GM12878 (cell line): ENCODE data around the gene ITPRIPL2. TPM values are rescaled to one million over a fixed set of nuclear protein-coding genes. Genes with fewer than 3 reads are reported as not detected.

Experiments used
- ATAC-seq: fragments of 200-7000 bp; cut with Tn5 transposase; 3 replicates; pipeline ENCODE4 v1.9.1; 2020; ENCODE audit warnings: mild to moderate bottlenecking, moderate library complexity
- BruUV-seq: library from RNA; stranded (reverse); fragments of 400-500 nt; replicated peaks from 2 replicates; lab custom pipeline; 2021; lab: Mats Ljungman, UMichigan
- CTCF ChIA-PET: fragments of 300-600 bp; sonication (Branson Sonifier 250); formaldehyde crosslinking; extraction: SDS; loops from one replicate; lab custom pipeline; 2021; ENCODE audit warnings: inconsistent platforms; lab: Yijun Ruan, JAX
- POLR2A ChIA-PET: fragments of 350-600 bp; formaldehyde crosslinking; extraction: SDS; loops from one replicate; lab custom pipeline; 2021; ENCODE audit warnings: inconsistent platforms; lab: Charles Lee
- RAD21 ChIA-PET: fragments of 300-600 bp; sonication (Branson Sonifier 250); formaldehyde crosslinking; loops from one replicate; lab custom pipeline; 2023; ENCODE audit warnings: antibody characterized with exemption; ENCODE audit not compliant: unreplicated experiment; lab: Charles Lee
- SMC1A ChIA-PET: fragments of 300-600 bp; sonication (Branson Sonifier 250); formaldehyde crosslinking; loops from one replicate; lab custom pipeline; 2023; ENCODE audit not compliant: unreplicated experiment, uncharacterized antibody; lab: Charles Lee
- DNase-seq: peaks from one replicate; pipeline ENCODE4 v3.0.0-alpha.2; 2011; ENCODE audit warnings: low read depth, low spot score
- FAIRE-seq: peaks from 3 replicates; lab custom pipeline; 2011; peaks lifted over from hg19 to GRCh38; lab: Jason Lieb, UNC
- H2AFZ ChIP-seq: 2 replicates; pipeline ENCODE4 v1.6.0; 2011; ENCODE audit warnings: low read depth, low read length, control low read depth; ENCODE audit not compliant: control insufficient read depth
- H3K27ac ChIP-seq: 2 replicates; pipeline ENCODE4 v1.5.1; 2011; ENCODE audit warnings: control low read depth; ENCODE audit not compliant: control insufficient read depth, insufficient read depth
- H3K27me3 ChIP-seq, 2 experiments: replicated peaks in 1 of 2; 2 replicates each; pipeline versions ENCODE4 v1.6.0 to v1.6.1; 2011; ENCODE audit warnings: low read length in 1 of 2; ENCODE audit not compliant: control insufficient read depth in 2 of 2, insufficient read depth in 2 of 2
- H3K36me3 ChIP-seq, 2 experiments: 2 replicates each; pipeline ENCODE4 v1.5.1; 2011; ENCODE audit warnings: low read length in 1 of 2; ENCODE audit not compliant: control insufficient read depth in 2 of 2, insufficient read depth in 2 of 2
- H3K4me1 ChIP-seq: 2 replicates; pipeline ENCODE4 v1.6.1; 2011; ENCODE audit warnings: mild to moderate bottlenecking, low read length, moderate library complexity, mixed read lengths; ENCODE audit not compliant: control insufficient read depth, insufficient read depth
- H3K4me2 ChIP-seq: 2 replicates; pipeline ENCODE4 v1.6.0; 2011; ENCODE audit warnings: control low read depth; ENCODE audit not compliant: control insufficient read depth, insufficient read depth
- H3K4me3 ChIP-seq: fragments of 200-600 bp; sonication (generic); 2 replicates; pipeline ENCODE4 v1.5.1; 2016
- H3K79me2 ChIP-seq: 2 replicates; pipeline ENCODE4 v1.6.0; 2011; ENCODE audit warnings: low read length; ENCODE audit not compliant: control insufficient read depth, insufficient read depth
- H3K9ac ChIP-seq: 2 replicates; pipeline ENCODE4 v1.8.0; 2011; ENCODE audit warnings: low read length, control low read depth, mixed read lengths; ENCODE audit not compliant: control insufficient read depth, insufficient read depth
- H3K9me3 ChIP-seq: replicated peaks from 3 replicates; pipeline ENCODE4 v1.5.1; 2011; ENCODE audit warnings: mild to moderate bottlenecking, low read length; ENCODE audit not compliant: control insufficient read depth, insufficient read depth
- H4K20me1 ChIP-seq: 2 replicates; pipeline ENCODE4 v1.6.0; 2011; ENCODE audit not compliant: control insufficient read depth, insufficient read depth
- POU2F2 ChIP-seq: IDR thresholded peaks from 3 replicates; pipeline ENCODE4 v1.6.1; 2011; ENCODE audit warnings: low read depth, mild to moderate bottlenecking, low read length, borderline replicate concordance
- SREBF2 ChIP-seq: IDR thresholded peaks from 2 replicates; pipeline ENCODE4 v1.6.1; 2012; ENCODE audit warnings: mild to moderate bottlenecking, low read length
- WGBS: methylation state at CpG from one replicate; pipeline ENCODE4 v1.1.6; 2016; ENCODE audit warnings: low lambda C conversion rate; ENCODE audit not compliant: insufficient replicate concordance, insufficient coverage; ENCODE audit errors: missing lambda C conversion rate; 5-methylcytosine and 5-hydroxymethylcytosine counted together
- in situ Hi-C: fragments of 300-500 bp; cut with MboI; formaldehyde crosslinking; loops from 9 replicates; pipeline ENCODE4 v1.14.3; 2018; ENCODE audit warnings: mixed read lengths
- intact Hi-C: fragments of 100-400 bp; cut with micrococcal nuclease; formaldehyde crosslinking; loops from one replicate; pipeline ENCODE4 v1.14.2; 2022; ENCODE audit not compliant: unreplicated experiment
- polyA plus RNA-seq, 11 experiments: library from polyadenylated mRNA; depleted of rRNA in 4 of 11; unstranded in 6 of 11; stranded (reverse) in 5 of 11; fragments of >200 nt; fragmentation: Nextera tagmentation in 4 of 11; fragmentation: Illumina TruSeq in 1 of 11; extraction: Ambion mirVana in 4 of 11; extraction: Trizol in 1 of 11; gene quantifications; 1 replicate in 1 of 11; 2 replicates in 10 of 11; pipeline versions ENCODE4 v1.2.1 to v1.2.3, GENCODE V29; 2011 to 2016; ENCODE audit warnings: inconsistent platforms in 2 of 11, missing spikeins in 2 of 11, low read depth in 1 of 11
- total RNA-seq, 4 experiments: library from RNA; depleted of rRNA in 3 of 4; stranded (reverse); fragments of >200 nt in 3 of 4; fragmentation: Illumina TruSeq in 1 of 4; extraction: Trizol in 1 of 4; gene quantifications; 2 replicates each; pipeline versions ENCODE4 v1.2.1 to v1.2.3, GENCODE V29; 2013 to 2021
- TF ChIP-seq, protein P1 (sequence below): IDR thresholded peaks from 2 replicates; pipeline ENCODE4 v1.6.1; 2012; ENCODE audit warnings: mild to moderate bottlenecking, low read depth, low read length

ITPRIPL2 gene
- total and polyA plus RNA-seq, 10 of the 15 experiments (the other 5 are each of a cell fraction or from before 2014, with no cell fraction given) = 0.48 to 14.3 (median 3.5) TPM

DNA sequence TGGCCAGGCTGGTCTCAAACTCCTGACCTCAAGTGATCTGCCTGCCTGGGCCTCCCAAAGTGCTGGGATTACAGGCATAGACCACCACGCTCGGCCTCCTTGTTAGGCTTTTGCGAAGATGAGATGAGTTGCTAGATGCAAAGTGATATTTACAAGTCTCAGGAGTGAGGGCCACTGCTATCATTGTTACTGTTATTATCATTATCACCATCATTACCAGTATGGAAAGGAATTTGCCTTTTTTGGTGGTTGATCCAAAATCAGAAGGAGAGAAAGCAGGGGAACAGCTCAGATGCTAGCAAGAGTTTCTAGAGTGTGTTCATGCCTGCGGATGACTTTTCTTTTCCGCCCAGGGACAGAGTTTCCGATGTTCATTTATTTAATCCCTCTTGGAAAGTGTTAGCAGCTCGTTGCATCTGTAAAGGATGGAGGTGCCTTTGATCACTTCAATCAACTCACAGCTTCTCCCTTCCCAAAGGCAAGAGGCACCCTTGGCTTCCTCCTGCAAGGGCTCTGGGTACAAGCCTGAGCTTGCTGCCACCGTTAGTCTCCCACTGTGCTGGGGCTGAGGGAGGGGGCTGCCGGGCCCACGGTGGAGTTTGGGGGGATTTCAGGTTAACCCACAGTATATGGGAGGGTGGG is 21.6 kb downstream of the ITPRIPL2 start (continued):
- TF ChIP-seq, protein P1, sequence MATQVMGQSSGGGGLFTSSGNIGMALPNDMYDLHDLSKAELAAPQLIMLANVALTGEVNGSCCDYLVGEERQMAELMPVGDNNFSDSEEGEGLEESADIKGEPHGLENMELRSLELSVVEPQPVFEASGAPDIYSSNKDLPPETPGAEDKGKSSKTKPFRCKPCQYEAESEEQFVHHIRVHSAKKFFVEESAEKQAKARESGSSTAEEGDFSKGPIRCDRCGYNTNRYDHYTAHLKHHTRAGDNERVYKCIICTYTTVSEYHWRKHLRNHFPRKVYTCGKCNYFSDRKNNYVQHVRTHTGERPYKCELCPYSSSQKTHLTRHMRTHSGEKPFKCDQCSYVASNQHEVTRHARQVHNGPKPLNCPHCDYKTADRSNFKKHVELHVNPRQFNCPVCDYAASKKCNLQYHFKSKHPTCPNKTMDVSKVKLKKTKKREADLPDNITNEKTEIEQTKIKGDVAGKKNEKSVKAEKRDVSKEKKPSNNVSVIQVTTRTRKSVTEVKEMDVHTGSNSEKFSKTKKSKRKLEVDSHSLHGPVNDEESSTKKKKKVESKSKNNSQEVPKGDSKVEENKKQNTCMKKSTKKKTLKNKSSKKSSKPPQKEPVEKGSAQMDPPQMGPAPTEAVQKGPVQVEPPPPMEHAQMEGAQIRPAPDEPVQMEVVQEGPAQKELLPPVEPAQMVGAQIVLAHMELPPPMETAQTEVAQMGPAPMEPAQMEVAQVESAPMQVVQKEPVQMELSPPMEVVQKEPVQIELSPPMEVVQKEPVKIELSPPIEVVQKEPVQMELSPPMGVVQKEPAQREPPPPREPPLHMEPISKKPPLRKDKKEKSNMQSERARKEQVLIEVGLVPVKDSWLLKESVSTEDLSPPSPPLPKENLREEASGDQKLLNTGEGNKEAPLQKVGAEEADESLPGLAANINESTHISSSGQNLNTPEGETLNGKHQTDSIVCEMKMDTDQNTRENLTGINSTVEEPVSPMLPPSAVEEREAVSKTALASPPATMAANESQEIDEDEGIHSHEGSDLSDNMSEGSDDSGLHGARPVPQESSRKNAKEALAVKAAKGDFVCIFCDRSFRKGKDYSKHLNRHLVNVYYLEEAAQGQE = no peak
- TF ChIP-seq POU2F2 = no peak
- no peak for TF ChIP-seq SREBF2

DNA sequence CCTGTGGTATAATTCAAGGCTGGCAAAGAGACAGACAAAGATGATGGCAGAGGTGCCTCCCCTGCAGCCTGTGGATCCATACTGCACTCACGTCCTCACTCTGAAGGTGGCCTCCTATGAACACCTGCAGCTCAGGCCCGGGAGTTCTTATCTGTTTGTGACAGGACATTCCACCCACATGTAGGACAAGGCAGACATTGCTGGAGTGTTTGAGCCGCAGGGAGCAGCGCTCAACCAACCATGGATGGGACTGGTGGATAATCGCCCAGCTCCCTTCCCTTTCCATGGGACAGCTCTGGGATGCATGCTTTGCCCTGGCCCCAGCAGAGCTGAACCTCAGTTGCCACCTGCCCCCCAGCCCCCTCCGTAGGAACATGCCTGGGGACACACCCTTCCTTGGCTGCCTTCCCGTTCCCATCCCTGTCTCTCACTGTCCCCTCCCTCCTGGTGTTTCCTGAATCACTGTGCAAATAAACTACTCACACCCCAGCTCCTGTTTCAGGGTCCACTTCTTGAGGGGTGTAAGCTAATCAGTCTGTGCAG is 22.2 kb downstream of the ITPRIPL2 start:
- ChIA-PET SMC1A (interaction anchor here (1.0 to 1.5 kb wide), 2 partner anchors 9 to 26 kb away, joined by 4 read pairs; no protein-coding TSS in a partner anchor), CTCF (interaction anchor here (1.6 kb wide), 1 partner anchor 8 kb away, joined by 4 read pairs; no protein-coding TSS in a partner anchor), RAD21 (no interaction called here), POLR2A (no interaction called here)
- no peak for FAIRE-seq
- no peak for DNase-seq
- Histone ChIP-seq H3K27ac (no peak overlapping the region), H3K4me1 (peaks cover 26% of the 10 kb centered on the region), H3K79me2 (no peaks in the 10 kb centered on the region), H4K20me1 (no peaks in the 10 kb centered on the region), H3K4me2 (no peak overlapping the region), H3K36me3 (no peaks in the 10 kb centered on the region), H2AFZ (no peak overlapping the region), H3K9me3 (no peaks in the 10 kb centered on the region; the same call in 2 of the 3 replicates), H3K9ac (no peak overlapping the region), H3K27me3 (no peaks in the 10 kb centered on the region), H3K4me3 (no peak overlapping the region)
- BruUV-seq = no TSS peak
- TF ChIP-seq POU2F2 = no peak
- ATAC-seq = no peak
- 47% methylated on average over 6 of the region's 7 CpGs for WGBS
- in situ Hi-C loops (no loop called here), intact Hi-C loops (no loop called here)
